HG03460 (cell line): ENCODE data around the gene MACO1.
A peak's percentile ranks its signal among the peaks of the same experiment; 100 is the strongest.

Experiments used
- ATAC-seq: cut with Tn5 transposase; IDR thresholded peaks from one replicate; pipeline ENCODE4 v1.9.1; 2021; ENCODE audit not compliant: unreplicated experiment

Gene MACO1

GRCh38 chr1:25538191-25538767, 107.6 kb downstream of the MACO1 start:
- no peak for ATAC-seq

GRCh38 chr1:25540750-25541342, 110.1 kb downstream of the MACO1 start:
- no peak for ATAC-seq

GRCh38 chr1:25541425-25541824, 110.7 kb downstream of the MACO1 start:
- ATAC-seq, result no peak

GRCh38 chr1:25541889-25542658, 111.4 kb downstream of the MACO1 start:
- ATAC-seq, result no peak

- no peak for ATAC-seq
Observed at GRCh38 chr1:25543005-25543424, 112.3 kb downstream of the MACO1 start.

GRCh38 chr1:25543425-25544242, 112.9 kb downstream of the MACO1 start, which contains the start of gene LDLRAP1:
Gene LDLRAP1, plus strand, starts transcription at chr1:25543606. Its CDS starts 93 bp downstream, at chr1:25543699.
- ATAC-seq, result peak; percentile 75

- ATAC-seq, result peak; percentile 9
Observed at GRCh38 chr1:25544243-25544764, 113.6 kb downstream of the MACO1 start.

- no peak for ATAC-seq
Observed at GRCh38 chr1:25544819-25545218, 114.1 kb downstream of the MACO1 start.

GRCh38 chr1:25545767-25546166, 115.1 kb downstream of the MACO1 start:
- ATAC-seq, result no peak

- ATAC-seq, result no peak
Observed at GRCh38 chr1:25546193-25546592, 115.5 kb downstream of the MACO1 start.

GRCh38 chr1:25548601-25549000, 117.9 kb downstream of the MACO1 start:
- no peak for ATAC-seq

- ATAC-seq, result peak; percentile 91
Observed at GRCh38 chr1:25549273-25550154, 118.8 kb downstream of the MACO1 start.
